Hippocampal formation (tissue), 2 donors: Measurements from ENCODE around the gene GALR1.
A peak's percentile ranks its signal among the peaks of the same experiment; 100 is the strongest.
"Not testable (repeated sequence)": the region's sequence is repeated elsewhere in the genome, so short reads cannot be mapped to it uniquely, and the experiment has no call there.

ENCODE experiments used
- DNase-seq, 2 donors: peaks; one replicate each; lab custom pipeline; 2025; lab: John Stamatoyannopoulos, UW

Gene GALR1

GRCh38 chr18:77249569-77250500 is at the start of gene GALR1:
GALR1 (plus strand) TSS chr18:77249848; CDS start chr18:77250549, 701 bp downstream.
- DNase-seq = no peak

- DNase-seq = no peak
These were observed 48.1 kb upstream of the GALR1 start for GRCh38 chr18:77201506-77201905.

- no peak for DNase-seq
These were observed 47.3 kb upstream of the GALR1 start for GRCh38 chr18:77202329-77202728.

- no peak for DNase-seq
These were observed 46.6 kb upstream of the GALR1 start for GRCh38 chr18:77203071-77203470.

- DNase-seq = no peak
These were observed 45.8 kb upstream of the GALR1 start for GRCh38 chr18:77203851-77204250.

- peak in 1 of 2 donors; percentile 10 for DNase-seq
These were observed 43.9 kb upstream of the GALR1 start for GRCh38 chr18:77205769-77206168.

GRCh38 chr18:77206676-77207374 is 42.8 kb upstream of the GALR1 start:
- no peak for DNase-seq

GRCh38 chr18:77207540-77207939 is 42.1 kb upstream of the GALR1 start:
- DNase-seq = no peak

GRCh38 chr18:77208964-77209363 is 40.7 kb upstream of the GALR1 start:
- DNase-seq = peak in 1 of 2 donors; percentile 35

- DNase-seq = no peak
These were observed 40.1 kb upstream of the GALR1 start for GRCh38 chr18:77209587-77209986.

- no peak for DNase-seq
These were observed 39.4 kb upstream of the GALR1 start for GRCh38 chr18:77210249-77210648.

- DNase-seq = no peak
These were observed 31.0 kb upstream of the GALR1 start for GRCh38 chr18:77218642-77219041.

GRCh38 chr18:77220726-77221125 is 28.9 kb upstream of the GALR1 start:
- no peak for DNase-seq

- no peak for DNase-seq
These were observed 27.2 kb upstream of the GALR1 start for GRCh38 chr18:77222464-77222863.

GRCh38 chr18:77223221-77223639 is 26.4 kb upstream of the GALR1 start:
- DNase-seq = no peak

GRCh38 chr18:77223653-77224052 is 26.0 kb upstream of the GALR1 start:
- DNase-seq = no peak

- no peak for DNase-seq
These were observed 19.0 kb upstream of the GALR1 start for GRCh38 chr18:77230645-77231044.

GRCh38 chr18:77234504-77235365 is 14.9 kb upstream of the GALR1 start:
- DNase-seq = no peak

- DNase-seq = not testable (repeated sequence)
These were observed 10.4 kb upstream of the GALR1 start for GRCh38 chr18:77239285-77239684.

GRCh38 chr18:77248873-77249568 is 627 bp upstream of the GALR1 start:
- no peak for DNase-seq

GRCh38 chr18:77250501-77250925 is 865 bp downstream of the GALR1 start:
- DNase-seq = no peak
